Stimulated activated CD4-positive, alpha-beta T cell treated with anti-CD3 and anti-CD28 coated beads, Interleukin-2, amount 100 ng/mL, for 24 hours (primary cell): ENCODE data around the gene NIN.
"Not testable (repeated sequence)": the region's sequence is repeated elsewhere in the genome, so short reads cannot be mapped to it uniquely, and the experiment has no call there.

ENCODE experiments used
- DNase-seq, 2 donors: peaks; one replicate each; pipeline ENCODE4 v3.0.0-alpha.2; 2020

Gene NIN

GRCh38 chr14:50705026-50705593 is 125.9 kb downstream of the NIN start:
- DNase-seq: no peak

GRCh38 chr14:50704454-50705010 is 126.4 kb downstream of the NIN start:
- no peak for DNase-seq

GRCh38 chr14:50697659-50698290 is 133.2 kb downstream of the NIN start:
- DNase-seq: no peak

- DNase-seq: not testable (repeated sequence)
Observed at GRCh38 chr14:50694260-50694659, 136.7 kb downstream of the NIN start.

- DNase-seq: no peak
Observed at GRCh38 chr14:50688875-50689274, 142.1 kb downstream of the NIN start.

GRCh38 chr14:50679674-50680073 is 151.3 kb downstream of the NIN start:
- DNase-seq: no peak

GRCh38 chr14:50678163-50678562 is 152.8 kb downstream of the NIN start:
- no peak for DNase-seq

GRCh38 chr14:50677527-50678063 is 153.4 kb downstream of the NIN start:
- no peak for DNase-seq

- no peak for DNase-seq
Observed at GRCh38 chr14:50676814-50677516, 154.0 kb downstream of the NIN start.

- no peak for DNase-seq
Observed at GRCh38 chr14:50675597-50675996, 155.4 kb downstream of the NIN start.

GRCh38 chr14:50670866-50671256 is 160.1 kb downstream of the NIN start:
- no peak for DNase-seq

GRCh38 chr14:50670196-50670865 is 160.6 kb downstream of the NIN start:
- DNase-seq: no peak
